ENCODE data around the gene PERM1.

The PERM1 gene

GRCh38 chr1:975365-975764 lies 6.5 kb downstream of the PERM1 start:
- no peaks in the 10 kb centered on the region for H3K27me3 ChIP-seq (ENCODE audit: insufficient read depth, low read length, poor library complexity, severe bottlenecking)
- H4K20me1 ChIP-seq (ENCODE audit: insufficient read depth, low read length, poor library complexity, severe bottlenecking), result no peaks in the 10 kb centered on the region
- TF ChIP-seq CTCF (conservative IDR thresholded peaks at IDR 0.05; ENCODE audit: low read length), result no peak
- no peak for TF ChIP-seq EZH2phosphoT487 (IDR thresholded peaks at IDR 0.05; ENCODE audit: borderline replicate concordance)
- peaks cover 4% of the 10 kb centered on the region for H3K4me1 ChIP-seq (ENCODE audit: insufficient read depth, low read length, poor library complexity, severe bottlenecking)
- H3K9ac ChIP-seq (ENCODE audit: low read depth, low read length, poor library complexity, severe bottlenecking), result no peak overlapping the region
- H3F3A ChIP-seq (ENCODE audit: low read depth), result no peaks in the 10 kb centered on the region
- no peak overlapping the region for H3K4me2 ChIP-seq (ENCODE audit: low read depth, low read length, poor library complexity, severe bottlenecking)
- H2AFZ ChIP-seq (ENCODE audit: low read length), result no peak overlapping the region
- H3K79me2 ChIP-seq (ENCODE audit: insufficient read depth, low read length), result no peaks in the 10 kb centered on the region
- no peaks in the 10 kb centered on the region for H3K36me3 ChIP-seq (ENCODE audit: insufficient read depth, low read length)
- no peaks in the 10 kb centered on the region for H3K9me2 ChIP-seq (replicated peaks; ENCODE audit: low read depth, low read length)
- no peaks in the 10 kb centered on the region for H3K9me3 ChIP-seq (ENCODE audit: insufficient read depth, low read depth, low read length)
- H3K4me3 ChIP-seq (ENCODE audit: low read length, poor library complexity, severe bottlenecking), result no peak overlapping the region

GRCh38 chr1:974687-975328 lies 7.1 kb downstream of the PERM1 start:
- H3K4me2 ChIP-seq (ENCODE audit: low read depth, low read length, poor library complexity, severe bottlenecking), result no peak overlapping the region
- H3K79me2 ChIP-seq (ENCODE audit: insufficient read depth, low read length), result no peaks in the 10 kb centered on the region
- H4K20me1 ChIP-seq (ENCODE audit: insufficient read depth, low read length, poor library complexity, severe bottlenecking), result no peaks in the 10 kb centered on the region
- H3K9ac ChIP-seq (ENCODE audit: low read depth, low read length, poor library complexity, severe bottlenecking), result no peak overlapping the region
- TF ChIP-seq EZH2phosphoT487 (IDR thresholded peaks at IDR 0.05; ENCODE audit: borderline replicate concordance) (no peak), CTCF (conservative IDR thresholded peaks at IDR 0.05; ENCODE audit: low read length) (no peak)
- H3K9me3 ChIP-seq (ENCODE audit: insufficient read depth, low read depth, low read length), result no peaks in the 10 kb centered on the region
- H3K9me2 ChIP-seq (replicated peaks; ENCODE audit: low read depth, low read length), result no peaks in the 10 kb centered on the region
- no peaks in the 10 kb centered on the region for H3K36me3 ChIP-seq (ENCODE audit: insufficient read depth, low read length)
- H3F3A ChIP-seq (ENCODE audit: low read depth), result no peaks in the 10 kb centered on the region
- no peak overlapping the region for H3K4me3 ChIP-seq (ENCODE audit: low read length, poor library complexity, severe bottlenecking)
- no peaks in the 10 kb centered on the region for H3K27me3 ChIP-seq (ENCODE audit: insufficient read depth, low read length, poor library complexity, severe bottlenecking)
- H2AFZ ChIP-seq (ENCODE audit: low read length), result no peak overlapping the region
- H3K4me1 ChIP-seq (ENCODE audit: insufficient read depth, low read length, poor library complexity, severe bottlenecking), result peaks cover 4% of the 10 kb centered on the region

GRCh38 chr1:974293-974640 lies 7.6 kb downstream of the PERM1 start:
- Histone ChIP-seq H3K27me3 (ENCODE audit: insufficient read depth, low read length, poor library complexity, severe bottlenecking) (no peaks in the 10 kb centered on the region), H3K9me2 (replicated peaks; ENCODE audit: low read depth, low read length) (no peaks in the 10 kb centered on the region), H3K4me2 (ENCODE audit: low read depth, low read length, poor library complexity, severe bottlenecking) (no peak overlapping the region), H2AFZ (ENCODE audit: low read length) (no peak overlapping the region), H3K4me3 (ENCODE audit: low read length, poor library complexity, severe bottlenecking) (no peak overlapping the region), H3K4me1 (ENCODE audit: insufficient read depth, low read length, poor library complexity, severe bottlenecking) (peaks cover 4% of the 10 kb centered on the region), H3K9me3 (ENCODE audit: insufficient read depth, low read depth, low read length) (no peaks in the 10 kb centered on the region), H3K79me2 (ENCODE audit: insufficient read depth, low read length) (no peaks in the 10 kb centered on the region), H3K36me3 (ENCODE audit: insufficient read depth, low read length) (no peaks in the 10 kb centered on the region), H4K20me1 (ENCODE audit: insufficient read depth, low read length, poor library complexity, severe bottlenecking) (no peaks in the 10 kb centered on the region), H3F3A (ENCODE audit: low read depth) (no peaks in the 10 kb centered on the region), H3K9ac (ENCODE audit: low read depth, low read length, poor library complexity, severe bottlenecking) (no peak overlapping the region)
- no peak for TF ChIP-seq CTCF (conservative IDR thresholded peaks at IDR 0.05; ENCODE audit: low read length)
- no peak for TF ChIP-seq EZH2phosphoT487 (IDR thresholded peaks at IDR 0.05; ENCODE audit: borderline replicate concordance)

Data from Loucy (cell line).